Islet of Langerhans (tissue), 1 donor: ENCODE data around the gene CHCHD3.

Experiments used
- FAIRE-seq: peaks from one replicate; lab custom pipeline; 2011; peaks lifted over from hg19 to GRCh38; lab: Jason Lieb, UNC

The CHCHD3 gene

DNA sequence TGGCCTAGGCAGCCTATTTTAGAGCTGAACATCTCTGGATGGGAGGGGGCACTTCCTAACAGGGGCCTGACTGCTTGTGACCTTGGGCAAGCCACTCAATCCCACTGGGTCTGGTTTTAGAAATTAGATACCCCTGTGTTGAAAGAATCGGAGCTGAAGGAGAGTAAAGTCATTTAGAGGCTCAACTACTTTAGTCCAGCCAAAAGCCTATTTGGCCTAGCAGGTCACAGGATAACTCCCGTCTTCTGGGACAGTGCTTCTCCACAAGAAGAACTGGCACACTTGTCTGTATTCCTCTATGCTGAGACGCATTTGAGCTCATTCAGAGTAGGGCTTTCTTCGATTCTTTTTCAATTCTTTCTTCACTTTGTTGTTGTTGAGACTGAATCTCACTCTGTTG is 224.2 kb downstream of the CHCHD3 start:
- no peak for FAIRE-seq

DNA sequence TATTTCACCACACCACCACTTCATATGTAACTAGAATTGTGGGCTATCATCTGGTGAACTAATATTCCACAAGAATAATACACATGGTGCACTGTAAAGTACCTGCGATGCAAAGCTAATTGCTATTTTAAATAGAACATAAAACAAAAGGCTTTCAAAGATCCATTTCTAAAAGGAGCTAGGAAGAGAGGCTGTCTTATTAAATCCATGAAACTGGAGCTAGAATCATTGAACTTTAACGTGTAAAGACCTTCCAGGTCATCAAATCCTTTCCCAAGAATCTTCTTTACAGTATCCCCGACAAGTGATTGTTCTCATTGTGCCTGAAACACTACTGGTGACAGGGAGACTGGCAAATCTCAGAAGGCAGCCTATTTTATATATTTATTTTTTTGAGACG is 224.9 kb downstream of the CHCHD3 start:
- no peak for FAIRE-seq

DNA sequence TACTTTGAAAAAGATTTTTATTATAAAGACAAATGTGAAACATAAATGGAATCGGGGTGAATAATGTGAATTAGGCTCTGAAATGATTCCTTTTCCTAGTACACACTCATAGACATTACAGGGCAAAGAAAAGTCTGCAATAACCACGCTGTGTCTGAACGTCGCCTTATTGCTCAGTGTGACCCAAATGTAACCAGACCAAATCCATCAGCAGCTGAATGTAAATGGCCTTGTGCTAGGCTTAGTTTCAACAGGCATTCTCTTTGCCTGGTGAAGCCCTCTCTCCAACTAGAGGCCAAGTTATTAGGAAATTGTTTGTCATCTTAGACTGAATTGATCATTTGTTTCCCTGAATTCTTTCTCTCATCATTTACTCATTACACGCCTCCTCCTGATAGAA is 225.5 kb downstream of the CHCHD3 start:
- no peak for FAIRE-seq

DNA sequence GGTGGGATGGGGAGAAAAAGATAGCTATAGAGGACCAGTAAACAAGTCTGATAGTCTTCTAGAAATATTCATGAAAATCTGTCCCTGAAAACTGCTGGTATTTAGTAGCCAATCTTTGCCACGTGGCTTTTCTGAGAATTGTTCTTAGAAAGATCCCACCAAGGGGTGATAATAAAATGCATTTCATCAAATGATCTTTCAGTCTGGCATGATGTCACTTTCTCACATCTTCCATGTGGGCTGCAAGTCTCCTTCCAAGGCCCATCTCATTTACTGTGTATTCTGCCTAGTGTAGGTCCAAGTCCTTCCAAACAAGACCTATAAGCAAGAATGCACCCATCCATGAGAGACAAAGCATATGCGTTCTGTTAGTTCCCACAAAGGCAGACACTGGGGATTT is 226.0 kb downstream of the CHCHD3 start:
- FAIRE-seq, result no peak

DNA sequence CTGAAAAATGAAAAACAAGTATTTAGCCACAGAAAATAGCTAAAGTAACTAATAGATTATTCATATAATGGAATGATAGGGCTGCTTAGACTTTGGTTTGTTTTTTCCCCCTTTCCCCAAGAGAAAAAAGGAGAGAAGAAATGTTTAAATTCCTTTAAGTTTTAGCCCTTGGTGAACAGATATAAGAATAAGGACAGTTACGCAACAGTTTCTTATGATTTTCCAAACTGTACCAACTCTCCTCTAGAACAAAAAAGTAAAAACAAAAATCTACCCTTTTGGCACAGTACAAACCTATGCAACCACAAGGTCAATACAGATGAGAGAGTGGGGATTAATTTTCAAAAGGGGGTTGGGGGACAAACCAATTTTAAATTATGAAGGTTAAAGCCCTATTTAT is 227.7 kb downstream of the CHCHD3 start:
- FAIRE-seq, result no peak

DNA sequence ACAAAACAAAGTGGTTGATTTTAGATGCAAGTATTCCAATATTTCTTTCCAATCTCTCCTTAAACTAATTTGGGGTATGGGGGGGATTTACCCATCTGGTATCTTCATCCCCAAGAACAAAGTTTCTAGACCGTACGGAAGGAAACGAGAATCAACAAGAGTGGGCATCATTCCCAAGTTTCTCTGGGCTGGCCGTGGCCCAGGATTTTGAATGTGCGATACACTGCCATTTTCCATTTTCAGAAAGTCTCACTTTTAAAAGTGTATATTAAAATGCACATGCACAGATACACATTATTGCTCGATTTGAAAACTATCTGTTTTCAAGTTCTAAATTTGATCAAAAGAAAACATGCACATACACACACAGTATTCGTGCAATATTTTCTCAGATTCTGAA is 234.5 kb downstream of the CHCHD3 start:
- no peak for FAIRE-seq

DNA sequence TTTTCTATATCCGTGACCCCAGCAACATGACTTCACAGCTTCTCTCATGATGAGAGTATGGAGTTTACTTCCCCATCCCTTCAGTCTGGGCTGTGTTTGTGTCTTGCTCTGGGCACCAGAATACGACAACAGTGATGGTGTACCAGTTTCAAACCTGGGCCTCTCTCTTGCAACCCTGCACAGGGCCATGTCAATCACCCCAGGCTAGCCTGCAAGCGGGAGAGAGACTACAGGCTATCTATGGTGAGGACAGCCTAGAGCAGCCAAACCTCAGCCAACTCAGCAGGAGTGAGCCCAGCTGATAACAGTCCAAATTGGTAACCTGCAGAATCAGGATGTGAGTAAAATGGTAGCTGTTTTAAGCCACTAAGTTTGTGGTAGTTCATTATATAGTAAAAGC is 235.8 kb downstream of the CHCHD3 start:
- FAIRE-seq, result no peak

DNA sequence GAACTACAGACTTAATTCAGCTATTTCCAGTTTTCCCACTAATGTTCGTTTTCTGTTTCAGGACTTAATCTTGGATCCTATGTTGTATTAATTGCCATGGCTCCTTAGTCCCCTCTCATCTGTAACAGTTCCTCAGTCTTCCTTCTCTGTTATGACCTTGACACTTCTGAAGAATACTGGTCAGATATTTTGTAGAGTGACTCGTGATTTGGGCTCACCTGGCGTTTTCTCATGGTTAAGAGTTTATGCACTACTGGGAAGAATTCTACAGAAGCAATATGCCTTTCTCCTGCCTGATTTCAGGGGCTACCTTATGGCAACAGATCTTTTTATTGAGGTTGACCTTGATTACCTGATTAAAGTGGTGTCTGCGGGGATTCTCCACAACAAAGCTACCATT is 239.4 kb downstream of the CHCHD3 start:
- FAIRE-seq, result no peak

DNA sequence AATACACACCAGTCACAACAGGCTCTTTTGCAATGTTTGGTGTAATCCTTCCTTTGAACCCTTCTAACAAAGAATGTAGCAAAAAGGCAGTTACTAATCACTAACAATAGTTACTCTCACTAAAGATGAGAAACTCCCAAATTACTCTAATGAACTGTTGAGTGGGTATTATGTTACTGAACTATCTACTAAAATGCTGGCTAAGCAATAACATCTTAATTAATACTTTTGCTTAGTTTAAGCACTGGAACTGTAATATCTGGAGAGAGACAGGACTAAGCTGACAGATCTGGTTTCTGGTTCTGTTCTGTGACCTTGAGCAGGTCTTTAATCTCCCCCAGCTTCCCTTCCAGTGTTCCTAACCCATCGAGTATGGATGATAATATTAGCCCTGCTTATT is 241.7 kb downstream of the CHCHD3 start:
- no peak for FAIRE-seq

DNA sequence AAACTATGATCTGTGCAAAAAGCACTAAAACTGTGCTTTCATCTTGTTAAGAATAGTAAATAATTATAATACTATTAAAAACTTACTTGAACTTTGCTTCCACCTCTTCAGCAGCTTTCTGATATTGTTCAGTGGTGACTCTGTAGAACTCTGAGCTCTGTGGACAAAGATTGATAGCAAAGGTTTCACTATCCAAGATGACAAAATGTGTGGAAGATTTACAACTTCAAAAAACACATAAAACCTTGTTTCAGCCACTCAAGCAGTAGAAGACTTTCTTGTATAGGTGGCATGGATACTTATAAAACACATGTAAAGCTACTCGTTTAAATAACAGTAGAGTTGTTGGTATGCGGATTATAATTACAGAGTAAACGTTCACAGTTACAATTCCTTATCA is 243.6 kb downstream of the CHCHD3 start:
- FAIRE-seq, result no peak

DNA sequence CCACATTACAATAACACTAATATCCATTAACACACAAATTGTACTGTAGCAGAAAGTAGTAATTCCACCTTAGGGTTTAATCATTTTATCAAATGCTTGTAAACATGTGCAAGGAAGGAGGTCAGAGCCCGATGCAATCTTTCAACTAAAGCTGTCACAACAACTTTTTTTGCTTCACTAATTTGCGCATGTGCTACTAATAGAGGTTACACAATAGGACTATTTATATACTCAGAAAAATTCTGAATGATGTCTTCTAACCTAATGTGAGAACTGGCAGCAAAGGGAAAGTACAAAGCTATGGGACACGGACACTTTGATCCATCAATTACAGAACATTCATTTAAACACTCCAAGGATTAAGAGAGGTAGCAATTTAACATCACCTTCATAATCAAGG is 244.4 kb downstream of the CHCHD3 start:
- no peak for FAIRE-seq

DNA sequence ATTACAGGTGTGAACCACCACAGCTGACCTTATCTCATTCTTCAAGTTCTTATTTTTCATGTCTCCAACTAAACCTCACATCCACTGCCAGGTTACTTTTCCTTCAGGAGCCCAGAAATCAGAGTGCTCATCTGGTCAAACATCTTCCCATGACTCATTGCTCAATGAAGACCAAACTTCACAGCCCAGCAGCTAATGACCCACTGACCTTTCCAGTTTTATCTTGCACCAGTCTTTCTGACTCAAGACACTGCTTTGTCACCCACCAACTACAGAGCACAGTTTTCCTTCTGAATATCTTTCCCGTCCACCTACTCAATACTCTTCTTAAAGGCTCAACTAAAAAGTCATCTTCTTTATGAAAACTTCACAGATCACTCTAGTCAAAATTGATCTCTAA is 245.1 kb downstream of the CHCHD3 start:
- FAIRE-seq, result no peak

DNA sequence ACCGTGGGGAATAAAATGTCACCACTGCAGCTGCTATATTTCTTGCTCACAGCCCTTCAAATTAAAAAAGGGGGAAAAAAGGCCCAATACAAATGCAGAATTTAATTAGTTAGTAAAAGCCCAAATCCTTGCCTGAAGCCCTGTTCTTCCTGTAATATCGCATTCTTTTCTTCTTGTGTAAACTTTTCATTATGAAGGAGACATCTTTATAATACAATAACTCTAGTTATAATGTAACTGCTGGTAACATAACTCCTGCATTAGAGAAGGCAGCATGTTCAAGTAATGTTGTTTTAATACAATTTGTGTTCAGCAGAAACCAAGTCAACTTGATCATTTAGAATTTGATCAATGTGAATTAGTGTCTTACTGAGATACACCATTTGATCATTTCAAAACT is 250.9 kb downstream of the CHCHD3 start:
- no peak for FAIRE-seq

DNA sequence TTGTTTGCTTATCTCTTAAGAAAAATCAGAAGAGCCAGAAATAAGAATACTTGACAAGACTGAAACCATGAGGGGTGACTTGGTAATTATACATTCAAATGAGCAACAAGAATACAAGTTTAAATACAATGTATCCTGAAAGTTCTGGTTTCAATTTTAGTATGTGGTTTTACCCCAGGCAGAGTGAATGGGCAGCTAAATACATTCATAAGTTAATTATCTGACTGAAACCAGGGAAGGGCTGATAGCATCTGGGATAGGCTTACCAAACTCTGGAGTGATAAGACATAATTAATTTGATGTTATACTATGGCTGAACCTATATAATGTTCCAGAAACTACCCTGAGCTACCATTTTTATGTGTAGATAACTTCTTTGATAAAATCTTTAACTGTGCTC is 253.4 kb downstream of the CHCHD3 start:
- FAIRE-seq, result no peak

DNA sequence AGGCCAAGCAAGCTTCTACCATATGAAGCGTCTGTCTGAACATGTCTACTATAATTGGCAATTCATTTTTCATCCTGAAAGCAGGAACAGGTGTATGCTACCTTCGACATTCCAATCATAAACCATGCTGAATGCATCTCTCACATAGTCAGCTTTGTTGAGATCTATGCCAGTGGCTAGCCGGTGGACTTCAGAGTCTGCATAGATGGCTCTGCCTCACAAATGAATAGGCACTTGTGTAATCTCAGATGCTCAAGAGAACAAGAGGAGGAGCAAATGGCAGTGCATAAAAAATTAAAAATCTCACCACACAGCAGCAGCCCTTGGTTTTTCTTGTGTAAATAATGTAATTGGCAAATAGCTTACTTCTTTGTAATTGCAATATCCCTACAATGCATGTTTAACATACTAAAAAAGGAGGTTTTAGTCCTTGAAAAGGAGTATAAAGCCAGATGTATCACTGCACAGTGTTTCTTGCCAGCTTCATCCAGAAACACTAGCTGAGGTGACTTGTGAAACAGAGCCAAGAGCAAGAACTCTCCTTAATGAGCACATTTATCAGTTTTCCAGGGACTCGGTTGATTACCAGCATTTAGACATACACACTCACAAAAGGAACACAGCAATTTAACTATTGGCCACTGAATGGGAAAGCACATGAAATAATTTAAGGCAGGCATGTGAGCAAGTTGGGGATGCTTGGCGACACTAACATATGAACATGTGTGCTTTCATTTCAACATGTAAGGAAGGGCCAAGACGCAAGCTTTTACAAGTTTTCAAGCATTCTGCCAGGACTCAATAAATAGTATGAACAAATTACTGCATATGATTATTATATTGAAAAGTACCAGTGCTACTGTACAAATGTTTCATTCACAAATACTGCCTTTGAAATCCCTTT is 255.7 kb downstream of the CHCHD3 start:
- no peak for FAIRE-seq

DNA sequence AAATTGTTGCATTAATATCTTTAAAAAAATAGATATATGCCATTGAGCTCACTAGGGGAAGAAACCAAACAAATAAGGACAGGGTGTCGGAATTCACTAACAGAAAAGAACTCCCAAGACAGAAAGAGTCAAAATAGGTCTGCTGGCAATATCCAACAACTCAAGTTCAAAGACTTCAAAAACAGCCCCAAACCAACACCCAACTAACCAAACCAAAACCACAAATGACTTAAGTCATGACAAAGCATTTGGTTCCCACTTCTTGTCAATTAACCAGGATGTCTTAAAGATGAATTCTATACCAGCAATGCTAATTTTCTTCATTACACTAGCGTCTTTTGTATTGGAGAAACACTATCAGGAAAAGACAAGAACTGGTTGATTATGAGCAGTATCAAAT is 256.7 kb downstream of the CHCHD3 start:
- no peak for FAIRE-seq

DNA sequence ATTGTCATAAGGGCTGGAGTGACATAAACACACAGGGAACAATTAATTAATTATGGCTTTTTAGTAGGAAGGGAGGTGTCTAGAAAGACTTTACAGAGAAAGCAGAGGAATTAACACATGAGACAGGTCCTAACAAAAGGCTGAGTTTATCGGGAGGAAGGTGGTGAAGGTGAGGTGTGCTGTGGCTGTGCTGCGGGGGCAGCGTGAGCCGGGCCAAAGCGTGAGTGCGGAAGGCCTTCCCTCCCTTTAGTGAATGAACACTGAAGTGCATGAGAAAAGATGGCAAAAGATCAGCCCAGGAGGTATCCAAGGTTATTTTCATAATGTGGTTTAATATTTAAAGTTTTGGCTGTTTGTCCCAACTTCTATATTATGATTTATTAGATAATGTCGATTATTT is 262.2 kb downstream of the CHCHD3 start:
- no peak for FAIRE-seq

DNA sequence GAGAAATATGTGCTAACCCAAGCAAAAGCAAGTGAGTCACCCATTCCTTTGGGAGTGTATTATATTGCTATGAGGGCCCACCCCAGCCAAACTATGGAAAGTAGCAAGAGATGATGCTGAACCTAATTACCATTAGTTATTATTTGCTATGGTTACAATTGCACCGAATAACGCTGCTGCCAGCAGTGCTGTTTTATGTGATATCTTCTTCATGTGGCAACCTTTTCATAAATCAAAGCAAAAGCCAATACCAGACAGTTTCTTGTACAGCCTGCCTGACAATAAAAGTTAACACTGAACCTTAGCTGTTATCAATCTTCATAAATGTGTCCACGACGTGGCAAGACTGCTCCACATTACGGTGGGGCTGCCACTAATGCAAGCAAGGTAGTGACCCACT is 263.9 kb downstream of the CHCHD3 start:
- FAIRE-seq, result no peak

DNA sequence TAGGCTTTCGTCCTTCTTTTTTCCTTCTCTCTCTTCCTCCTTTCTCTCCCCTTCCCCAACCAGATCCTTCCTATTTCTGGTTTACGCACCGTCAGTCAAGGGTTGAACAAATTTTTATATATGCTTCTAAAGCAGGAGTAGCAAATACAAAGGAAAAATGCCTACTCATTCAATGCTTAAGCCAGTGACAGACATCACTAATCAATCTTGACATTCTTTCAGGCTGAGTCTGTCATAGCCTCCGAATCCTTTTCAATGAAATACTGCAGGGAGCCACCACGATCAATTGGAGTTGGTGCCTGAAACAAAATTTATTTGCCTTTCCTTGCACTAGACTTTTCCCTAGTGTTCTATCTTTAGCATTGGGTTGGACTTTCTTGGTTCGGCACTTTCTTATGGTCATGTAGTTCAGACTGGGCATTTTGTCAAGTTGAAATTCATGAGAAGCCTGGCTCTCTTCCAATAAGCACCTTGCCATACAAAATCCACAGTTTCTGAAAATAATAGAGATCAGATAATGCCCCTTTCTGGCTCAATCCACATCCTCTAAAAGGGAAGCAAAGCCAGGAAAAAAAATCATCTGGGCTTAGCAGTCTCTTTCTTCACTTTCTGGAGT is 266.1 kb downstream of the CHCHD3 start:
- FAIRE-seq, result no peak

DNA sequence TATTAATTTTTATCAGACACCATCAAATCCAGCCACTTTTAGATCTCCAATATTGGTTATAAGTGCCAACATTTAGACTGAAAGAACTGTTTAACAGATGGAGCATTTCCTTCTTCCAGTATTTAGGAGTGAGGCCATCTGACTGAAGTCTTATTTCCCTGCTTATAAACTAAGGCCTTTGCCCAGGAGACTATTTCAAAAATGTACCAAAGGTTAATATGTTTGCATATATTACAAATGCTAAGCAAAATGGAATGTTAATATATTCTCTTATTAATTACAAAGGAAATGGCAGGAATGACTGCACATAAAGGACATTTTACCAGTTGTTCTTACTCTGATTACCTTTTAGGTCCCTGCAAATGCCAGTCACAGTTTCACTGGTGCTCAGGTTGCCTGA is 266.8 kb downstream of the CHCHD3 start:
- no peak for FAIRE-seq

DNA sequence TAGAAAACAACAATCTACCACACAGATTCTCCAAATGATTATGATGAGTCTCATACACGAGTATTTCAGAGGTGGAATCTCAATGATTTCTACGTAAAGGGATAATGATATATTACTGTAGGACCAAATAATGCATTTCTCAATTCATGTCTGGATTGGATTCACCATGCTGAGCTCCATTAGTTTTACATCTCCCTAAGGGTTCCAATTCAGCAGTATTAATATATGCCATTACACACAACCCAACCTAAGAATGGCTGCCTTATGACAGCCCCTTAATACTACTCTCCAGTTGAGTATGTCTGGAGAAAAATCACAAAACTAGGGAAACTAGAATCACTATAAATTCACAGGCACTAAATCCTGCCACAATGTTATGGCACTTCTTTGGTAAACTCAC is 271.3 kb downstream of the CHCHD3 start:
- no peak for FAIRE-seq

DNA sequence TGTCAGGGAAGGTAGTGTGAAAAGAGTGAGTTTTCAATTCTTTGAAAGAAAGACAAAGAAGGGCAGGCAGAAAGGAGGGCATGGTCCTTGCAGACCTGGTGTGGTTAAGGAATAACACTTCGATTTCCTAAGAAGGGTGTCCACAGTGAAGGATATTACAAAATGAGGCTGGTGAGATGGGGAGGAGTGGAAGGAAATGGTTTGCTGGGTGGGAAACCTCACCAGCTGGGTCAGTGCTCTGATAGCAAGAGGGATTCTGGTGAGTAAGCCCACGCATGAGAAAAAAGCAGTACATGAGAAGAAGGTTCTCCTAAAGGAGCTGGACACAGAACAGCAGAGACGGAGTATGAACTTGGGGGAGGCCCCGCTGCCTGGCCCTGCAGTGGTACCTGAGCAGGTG is 275.1 kb downstream of the CHCHD3 start:
- no peak for FAIRE-seq

DNA sequence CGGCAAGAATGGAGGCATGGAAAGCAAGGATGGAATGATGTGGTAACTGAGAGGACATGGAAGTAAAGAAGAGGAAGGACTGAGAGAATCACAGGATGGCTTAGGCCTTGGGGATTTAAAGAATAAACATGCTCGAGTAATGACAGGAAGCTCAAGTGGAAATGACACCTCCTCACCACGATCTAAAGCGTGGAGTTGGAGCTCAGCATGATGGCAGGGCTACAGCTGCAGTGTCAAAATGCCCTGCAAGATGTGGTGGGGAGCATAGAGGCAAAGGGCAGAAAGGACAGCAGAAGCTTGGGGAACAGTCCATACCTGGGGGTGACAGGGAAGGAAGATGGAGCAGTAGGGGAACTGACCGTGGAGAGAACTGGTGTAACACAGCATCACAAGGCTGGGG is 276.1 kb downstream of the CHCHD3 start:
- FAIRE-seq, result no peak

DNA sequence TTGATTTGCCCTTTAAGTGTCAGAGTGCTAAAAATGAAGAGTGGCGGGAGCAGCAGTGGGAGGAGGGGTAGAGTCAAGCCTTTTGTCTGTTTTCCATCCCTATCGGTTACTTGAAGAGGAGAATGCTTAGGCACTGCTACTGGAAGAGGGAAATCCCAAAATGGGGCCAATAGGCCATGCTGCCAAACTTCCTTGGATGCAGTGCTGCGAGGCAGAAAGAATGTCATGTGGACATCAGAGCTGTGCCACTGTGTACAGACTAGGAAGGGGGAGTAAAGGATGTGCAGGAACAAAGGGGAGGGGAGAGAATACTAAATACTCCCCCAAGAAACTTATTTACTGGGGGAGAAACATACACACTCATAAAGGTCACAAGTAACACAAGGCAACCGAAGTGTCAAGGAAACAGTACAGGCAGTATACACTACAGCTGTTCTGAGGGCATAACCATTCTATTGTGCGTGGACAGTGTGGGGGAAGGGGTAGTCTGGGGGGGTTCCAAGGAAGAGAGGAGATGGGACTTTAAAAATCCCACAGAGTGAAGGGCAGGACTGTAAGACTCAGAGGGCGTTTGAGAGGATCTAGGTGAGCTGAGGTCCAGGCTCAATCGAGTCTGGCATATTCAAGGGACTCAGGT is 276.9 kb downstream of the CHCHD3 start:
- no peak for FAIRE-seq
